ENCODE data around the gene LCE2A.

LCE2A gene

DNA sequence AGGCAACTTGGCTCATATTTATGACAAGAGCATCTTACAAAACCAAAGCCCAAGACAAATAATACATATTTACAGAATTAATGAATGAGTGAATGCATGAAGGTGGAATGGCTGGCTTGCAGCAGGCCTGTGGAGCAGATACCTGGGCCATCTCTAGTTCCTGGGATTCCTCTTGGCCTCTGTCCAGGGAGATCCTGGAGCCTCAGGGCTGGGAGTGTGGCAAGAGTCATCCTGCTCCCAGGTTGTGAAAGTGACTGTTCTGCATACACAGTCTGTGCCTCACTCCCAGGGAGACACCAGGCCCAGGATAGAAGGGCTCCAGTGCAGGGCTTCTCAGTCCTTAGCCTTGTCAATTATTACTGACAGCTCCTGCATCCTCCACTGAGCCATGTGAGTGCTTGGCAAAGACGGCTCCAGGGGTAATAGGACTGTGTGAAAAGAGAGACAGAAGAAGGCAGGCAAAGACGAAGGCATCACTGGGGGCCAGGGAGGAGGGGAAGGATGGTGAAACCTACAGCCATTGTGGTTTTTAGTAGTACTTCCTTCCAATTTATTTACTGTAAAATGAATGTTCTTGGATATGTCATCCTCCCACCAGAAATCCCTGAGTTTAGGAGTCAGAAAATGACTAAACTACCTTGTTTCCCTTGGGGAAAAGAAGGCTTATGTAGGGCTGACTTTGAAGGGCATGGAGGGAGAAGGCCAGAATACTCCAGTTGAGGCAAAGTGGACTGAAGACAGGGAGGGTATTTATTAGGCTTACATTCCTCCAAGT lies 45.4 kb downstream of the LCE2A start:
- DNase-seq, result peak; percentile 21

DNA sequence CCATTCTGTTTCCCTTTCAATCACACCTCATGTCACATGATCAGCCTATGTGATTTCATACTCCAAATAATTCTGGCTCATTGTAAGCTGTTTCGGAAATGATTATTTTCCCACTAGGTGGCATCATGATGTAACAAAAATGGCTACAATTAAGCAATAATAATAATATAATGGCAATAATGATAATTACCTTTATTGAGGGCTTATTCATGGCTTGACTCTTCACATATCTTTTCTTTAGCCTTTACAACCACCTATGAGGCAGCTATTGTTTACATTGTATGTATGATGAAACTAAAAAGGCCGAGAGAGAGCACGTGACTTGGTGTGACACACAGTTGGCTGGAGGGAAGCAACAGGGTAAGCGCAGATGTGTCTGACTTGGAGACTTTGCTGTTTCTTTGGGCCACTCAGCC lies 47.2 kb downstream of the LCE2A start:
- no peak for DNase-seq

DNA sequence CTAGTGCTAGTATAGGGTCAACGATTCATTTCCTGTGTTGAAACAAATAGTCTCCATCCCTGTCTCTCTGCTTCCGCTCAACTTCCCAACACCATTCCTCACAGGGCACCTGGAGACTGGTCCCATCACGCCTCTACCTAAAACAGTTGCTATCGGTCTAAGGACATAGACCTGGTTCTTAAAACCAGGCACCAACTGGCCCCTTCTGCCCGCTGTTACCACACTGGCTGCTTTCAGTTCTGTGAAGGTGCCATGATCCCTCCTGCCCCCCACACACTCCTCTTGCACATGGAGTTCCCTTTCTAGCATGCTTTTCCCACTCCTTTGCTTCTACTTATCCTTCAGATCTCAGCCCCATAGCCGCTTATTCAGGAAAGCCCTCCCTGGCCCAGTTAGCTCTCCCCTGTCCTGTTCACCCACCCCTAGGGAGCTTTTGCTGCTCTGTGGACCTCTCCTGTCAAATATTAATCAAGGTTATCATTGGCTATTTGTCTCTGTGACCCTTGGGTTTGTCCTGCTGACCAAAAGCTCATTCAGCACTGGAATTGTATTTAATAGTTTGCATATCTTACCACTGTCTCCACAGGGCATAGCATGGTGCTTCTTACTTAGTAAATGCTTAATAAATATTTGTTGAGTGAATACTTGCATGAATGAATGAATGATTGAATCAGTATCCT lies 47.8 kb downstream of the LCE2A start:
- no peak for DNase-seq

DNA sequence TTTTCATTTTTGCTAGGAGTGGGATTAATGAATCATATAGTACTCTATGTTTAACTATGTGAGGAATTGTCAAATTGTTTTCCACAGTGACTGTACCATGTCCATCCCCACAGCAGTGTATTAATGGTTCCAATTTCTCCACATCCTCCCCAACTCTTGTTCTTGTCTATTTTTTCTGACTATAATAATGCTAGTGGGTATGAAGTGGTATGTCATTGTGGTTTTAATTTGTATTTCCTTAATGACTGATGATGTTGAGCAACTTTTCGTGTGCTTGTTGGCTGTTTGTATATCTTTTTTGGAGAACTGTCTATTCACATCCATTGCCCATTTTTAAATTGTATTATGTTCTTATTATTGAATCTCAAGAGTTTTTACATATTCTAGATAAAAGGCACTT lies 49.7 kb downstream of the LCE2A start:
- DNase-seq, result peak; percentile 10

Measured in fibroblast of skin of abdomen (primary cell).